NCI-H1436 (cell line): Measurements from ENCODE around the gene TLE5.
"Not testable (repeated sequence)": the region's sequence is repeated elsewhere in the genome, so short reads cannot be mapped to it uniquely, and the experiment has no call there.

ENCODE experiments used
- DNase-seq: peaks from one replicate; lab custom pipeline; 2025; lab: John Stamatoyannopoulos, UW

TLE5 gene

DNA sequence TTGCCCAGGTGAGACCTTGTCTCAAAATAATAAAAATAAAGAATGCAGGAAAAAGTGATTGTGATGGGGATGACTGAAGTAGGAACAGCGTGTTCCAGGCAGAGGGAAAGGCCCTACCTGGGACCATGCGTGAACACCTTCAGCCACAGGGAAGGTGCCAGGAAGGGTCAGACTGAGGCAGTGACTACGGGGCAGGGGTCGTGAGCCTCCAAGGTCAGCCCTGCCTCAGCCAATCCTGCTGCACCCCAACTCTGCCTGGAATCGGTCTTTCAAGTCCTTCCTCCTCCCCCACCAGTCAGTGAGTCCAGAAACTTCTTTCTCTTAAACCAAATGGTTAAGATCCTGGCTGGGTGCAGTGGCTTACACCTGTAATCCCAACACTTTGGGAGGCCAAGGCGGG is 17.1 kb downstream of the TLE5 start:
- no peak for DNase-seq

DNA sequence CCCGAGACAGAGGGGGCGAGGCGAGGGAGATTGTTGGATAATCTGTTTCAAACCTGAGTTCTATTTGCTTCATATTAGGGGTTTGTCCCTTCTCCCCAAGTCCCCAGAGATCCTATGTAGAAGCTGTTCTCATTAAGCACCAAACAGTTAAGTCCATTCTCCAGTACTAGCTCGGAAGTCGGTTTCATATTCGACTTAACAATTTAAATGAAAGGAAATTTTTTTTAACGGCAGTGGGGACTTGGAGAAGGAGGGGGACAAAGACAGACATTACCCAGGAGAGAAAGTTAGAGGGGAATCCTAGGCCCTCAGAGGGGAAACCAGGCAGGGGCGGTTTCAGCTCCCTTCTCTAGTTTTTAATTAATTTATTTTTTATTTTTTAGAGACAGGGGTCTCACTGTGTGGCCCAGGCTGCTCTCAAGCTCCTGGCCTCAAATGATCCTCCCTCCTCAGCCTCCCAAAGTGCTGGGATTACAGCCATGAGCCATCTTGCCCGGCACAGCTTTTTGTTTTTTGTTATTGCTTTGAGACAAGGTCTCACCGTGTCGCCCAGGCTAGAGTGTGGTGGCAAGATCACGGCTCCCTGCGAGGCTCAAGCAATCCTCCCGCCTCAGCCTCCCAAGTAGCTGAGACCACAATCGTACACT is 19.6 kb downstream of the TLE5 start:
- peak; percentile 71 for DNase-seq

DNA sequence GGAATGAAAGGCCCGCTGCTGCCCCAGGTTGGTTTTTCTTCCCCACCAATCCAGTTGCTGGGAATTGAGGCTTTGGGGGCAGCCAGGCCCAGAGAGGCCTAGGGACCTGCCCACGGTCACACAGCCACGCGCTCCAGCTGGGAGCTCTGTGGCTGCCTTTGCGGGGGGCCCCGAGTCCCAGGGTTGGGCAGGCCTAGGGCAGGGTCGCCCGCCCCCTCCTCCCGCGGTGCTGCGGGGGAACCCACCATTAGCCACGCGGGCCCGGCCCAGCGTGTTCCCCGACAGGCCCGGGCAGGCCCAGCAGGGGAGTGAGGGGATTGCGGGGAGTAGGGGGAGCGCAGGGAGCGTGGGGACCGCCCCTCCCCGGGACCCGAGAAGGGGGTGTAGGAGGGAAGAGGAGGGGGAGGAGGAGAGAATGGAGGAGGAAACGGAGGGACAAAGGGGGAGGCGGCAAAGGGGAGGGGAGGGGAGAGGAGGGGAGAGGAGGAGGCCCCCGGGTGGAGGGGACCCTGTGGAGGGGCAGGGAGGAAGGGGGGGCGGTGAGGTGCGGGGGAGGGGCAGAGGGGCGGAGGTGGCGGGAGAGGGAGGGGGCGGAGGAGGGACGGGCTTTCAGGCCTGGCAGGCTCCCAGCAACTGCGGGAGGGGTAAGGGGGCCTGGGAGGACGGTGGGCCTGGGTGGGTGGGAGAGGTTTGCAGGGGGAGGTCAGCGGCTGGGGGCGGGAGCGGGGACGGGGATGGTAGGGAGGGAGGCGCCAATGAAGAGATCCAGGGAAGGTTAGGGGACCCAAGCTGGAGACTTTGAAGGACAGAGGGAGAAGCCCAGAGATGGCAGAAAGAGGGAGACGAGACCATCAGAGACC is 20.3 kb downstream of the TLE5 start:
- peak; percentile 79 for DNase-seq

DNA sequence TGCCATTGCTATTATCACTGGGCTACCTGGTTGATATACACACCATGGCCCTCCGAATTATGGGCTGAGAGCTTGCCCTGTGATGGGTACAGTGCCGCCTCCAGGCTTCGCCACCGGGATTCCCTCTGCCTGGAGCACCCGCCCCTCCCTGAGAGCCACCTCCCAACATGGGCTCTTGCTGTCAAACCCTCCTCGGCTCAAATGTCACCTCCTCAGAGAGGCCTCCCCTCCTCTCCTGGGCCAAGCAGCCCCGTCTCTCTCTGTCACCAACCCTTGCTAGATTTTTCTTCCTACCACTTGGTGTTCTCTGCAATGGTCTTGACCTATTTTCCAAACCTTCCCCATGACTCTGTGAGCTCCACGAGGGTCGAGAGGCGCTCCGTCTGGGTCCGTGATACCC is 21.0 kb downstream of the TLE5 start:
- no peak for DNase-seq

DNA sequence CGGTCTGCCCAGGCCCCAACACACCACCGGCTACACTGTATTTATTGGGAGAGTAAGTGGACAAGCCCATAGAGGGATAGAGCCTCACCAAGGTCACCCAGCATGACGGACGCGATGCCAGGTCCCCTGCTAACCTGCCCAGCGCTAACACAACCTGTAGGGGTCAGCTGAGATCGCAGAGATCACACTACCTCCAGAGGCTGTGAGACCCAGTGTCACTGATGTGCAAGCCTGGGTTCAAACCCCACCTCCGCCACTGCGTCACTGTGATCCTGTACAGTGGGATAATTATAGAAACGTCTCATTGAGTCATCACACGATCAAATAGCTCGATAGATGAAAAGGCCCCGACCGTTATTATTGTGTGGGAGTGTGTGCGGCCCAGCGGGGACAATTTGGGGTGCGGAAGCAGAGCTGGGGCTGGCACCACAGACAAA is 22.6 kb downstream of the TLE5 start:
- DNase-seq: no peak

DNA sequence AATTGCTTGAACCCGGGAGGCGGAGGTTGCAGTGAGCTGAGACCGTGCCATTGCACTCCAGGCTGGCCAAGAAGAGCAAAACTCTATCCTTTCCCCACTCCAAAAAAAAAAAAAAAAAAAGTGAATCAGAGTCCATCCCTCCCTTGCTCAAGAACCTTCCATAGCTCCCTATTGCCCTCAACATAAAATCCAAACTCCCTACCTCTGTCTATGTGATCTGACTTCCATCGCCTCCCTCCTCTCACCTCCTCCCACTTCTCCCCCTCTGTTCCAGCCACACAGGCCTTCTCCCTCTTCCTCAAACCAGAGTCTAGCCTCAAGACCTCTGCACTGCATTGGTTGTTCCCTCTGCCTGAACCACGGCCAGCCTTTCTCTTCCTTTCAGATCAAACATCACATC is 23.2 kb downstream of the TLE5 start:
- no peak for DNase-seq

DNA sequence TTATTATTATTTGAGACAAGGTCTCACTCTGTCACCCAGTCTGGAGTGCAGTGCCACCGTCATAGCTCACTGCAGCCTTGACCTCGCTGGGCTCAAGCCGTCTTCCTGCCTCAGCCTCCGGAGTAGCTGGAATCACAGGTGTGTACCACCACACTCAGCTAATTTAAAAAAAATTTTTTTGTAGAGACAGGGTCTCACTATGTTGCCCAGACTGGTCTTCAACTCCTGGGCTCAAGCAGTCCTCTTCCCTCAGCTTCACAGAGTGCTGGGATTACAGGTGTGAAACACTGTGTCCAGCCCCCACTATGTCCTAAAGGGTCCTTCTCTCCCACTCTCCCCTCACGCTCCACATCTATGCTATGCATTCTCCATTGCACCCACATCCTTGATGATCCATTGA is 24.1 kb downstream of the TLE5 start:
- no peak for DNase-seq

DNA sequence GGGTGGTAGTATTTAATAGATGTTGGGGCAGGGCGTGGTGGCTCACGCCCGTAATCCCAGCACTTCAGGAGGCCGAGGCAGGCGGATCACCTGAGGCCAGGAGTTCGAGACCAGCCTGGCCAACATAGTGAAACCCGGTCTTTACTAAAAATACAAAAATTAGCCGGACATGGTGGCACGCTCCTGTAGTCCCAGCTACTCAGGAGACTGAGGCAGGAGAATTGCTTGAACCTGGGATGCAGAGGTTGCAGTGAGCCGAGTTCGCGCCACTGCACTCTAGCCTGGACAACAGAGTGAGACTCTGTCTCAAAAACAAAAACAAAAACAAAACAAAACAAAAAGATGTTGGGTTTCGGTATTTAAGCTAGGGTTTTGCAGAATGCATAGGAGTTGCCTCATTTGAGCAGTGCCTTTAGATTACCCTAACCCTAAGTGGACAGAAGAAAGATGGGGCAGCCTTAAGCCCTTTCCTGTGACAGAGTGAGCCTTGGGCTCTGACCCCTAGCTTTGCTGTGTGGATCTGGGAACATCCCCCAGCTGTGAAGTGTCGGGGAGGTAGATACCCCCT is 25.2 kb downstream of the TLE5 start:
- DNase-seq: not testable (repeated sequence)

DNA sequence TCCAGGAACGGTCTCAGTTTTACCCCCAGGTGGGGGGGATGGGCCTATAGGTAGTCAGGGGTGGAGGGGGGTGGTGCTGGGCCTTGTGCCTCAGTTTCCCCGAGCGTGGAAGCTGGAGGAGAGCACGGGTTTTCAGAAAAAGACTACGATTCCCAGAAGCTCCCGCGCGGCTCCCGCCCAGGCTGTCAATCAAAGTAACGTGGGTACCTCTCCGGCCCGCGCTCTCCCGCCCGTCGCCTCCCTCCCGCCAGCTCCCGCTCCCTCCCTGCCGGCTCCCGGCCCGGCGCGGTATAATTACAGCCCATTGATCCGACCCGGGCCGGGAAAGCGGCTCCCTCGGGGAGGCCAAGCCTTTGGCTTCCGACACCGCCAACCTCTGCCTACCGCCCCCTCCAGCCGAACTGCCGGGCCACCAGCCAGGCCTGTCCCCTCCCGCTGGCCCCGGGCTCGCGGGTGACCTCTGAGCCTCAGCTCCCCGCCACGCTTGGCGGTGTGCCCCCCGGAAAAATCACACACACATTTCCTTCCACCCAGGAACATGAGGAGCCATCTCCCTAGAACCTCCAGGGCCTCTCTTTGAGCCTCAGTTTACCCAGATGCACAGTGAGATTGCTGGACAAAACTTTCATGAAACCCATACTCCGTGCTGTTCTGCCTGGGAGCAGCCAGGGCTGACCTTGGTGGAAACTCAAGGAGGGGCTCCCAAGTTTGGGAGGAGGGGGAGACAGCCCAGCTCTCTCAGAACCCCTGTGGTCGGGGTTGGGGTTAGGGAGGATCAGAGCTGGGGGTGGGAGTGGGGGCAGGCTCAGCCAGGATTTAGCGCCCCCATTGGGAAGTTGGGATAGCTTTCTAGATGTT is 25.9 kb downstream of the TLE5 start:
- DNase-seq: peak; percentile 95

DNA sequence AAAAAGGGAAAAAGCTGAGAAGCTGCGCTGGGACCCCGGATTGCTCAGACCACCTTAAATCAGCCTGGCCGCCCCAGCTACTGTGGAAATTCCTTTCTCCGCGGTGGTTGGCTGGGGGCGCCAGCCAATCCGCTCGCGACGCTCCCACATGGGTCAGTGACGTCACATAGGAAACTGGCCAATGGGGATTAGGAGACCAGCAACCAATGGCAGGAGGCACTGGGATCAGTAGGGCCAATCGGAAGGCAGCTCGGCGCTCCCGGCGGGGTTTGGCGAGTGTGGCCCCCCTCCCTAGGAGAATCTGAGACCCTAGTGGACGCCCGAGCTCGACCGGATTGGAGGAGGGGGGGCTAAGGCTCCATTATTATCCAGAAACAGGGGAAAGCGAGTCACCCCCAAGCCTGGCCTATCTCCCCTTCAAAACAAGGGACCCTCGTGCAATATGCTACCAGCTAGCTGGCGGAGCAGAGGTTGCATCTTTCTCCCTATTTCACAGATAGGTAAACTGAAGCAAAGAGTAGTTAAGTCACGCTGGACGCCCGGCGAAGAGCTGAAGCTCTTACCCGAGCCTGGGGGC is 26.7 kb downstream of the TLE5 start:
- DNase-seq: peak; percentile 99

DNA sequence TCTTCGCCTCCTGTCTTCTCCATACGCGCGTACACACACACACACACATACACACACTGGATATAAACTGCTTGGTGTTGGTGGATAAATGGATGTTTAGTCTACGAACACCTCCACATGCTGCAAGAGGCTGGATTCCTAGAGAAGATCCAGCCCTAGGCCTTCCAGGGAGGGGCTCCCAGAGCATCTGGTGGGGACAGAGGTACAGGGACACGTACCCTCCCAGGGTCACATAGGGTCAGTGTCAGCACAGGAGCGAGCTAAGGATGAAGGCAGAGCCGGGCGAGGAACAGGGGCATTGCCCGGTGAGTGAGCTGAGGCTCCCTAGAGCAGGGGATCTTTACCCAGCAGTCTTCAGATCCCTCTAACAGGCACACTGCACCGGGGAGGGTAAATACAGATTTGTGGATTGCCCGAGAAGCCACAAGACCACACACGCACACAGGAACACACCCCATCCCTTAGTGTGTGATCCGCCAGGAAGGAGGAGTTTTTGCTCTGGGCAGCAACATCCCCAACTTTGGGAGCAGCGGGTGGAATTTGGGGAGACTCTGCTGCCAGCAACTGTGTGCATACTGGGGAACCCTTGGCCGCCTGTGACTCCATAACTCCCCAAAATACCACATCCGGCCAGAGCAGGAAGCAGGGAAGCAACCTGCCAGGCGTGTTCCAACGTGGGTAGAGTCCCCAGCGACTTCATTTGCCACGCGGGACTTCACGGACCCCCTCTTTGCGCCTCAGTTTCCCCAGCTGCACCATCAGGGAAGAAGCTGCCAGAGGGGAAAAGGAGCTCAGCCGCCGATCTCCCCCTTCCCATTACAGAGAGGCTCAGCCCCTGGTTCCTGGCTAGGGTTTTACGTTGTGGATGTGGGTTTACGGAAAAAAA is 27.4 kb downstream of the TLE5 start:
- no peak for DNase-seq

DNA sequence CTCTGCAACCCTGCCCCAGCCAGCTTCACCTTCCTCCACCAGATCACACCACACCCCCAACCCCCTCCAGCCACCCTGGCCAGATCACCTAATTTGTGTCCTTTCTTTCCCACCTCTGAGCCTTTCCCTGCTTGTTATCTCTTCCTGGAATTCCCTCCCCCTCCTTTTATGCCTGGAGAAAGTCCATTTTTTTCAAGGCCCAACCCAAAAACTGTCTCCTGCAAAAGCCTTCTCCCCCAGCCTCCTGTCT is 28.0 kb downstream of the TLE5 start:
- DNase-seq: no peak

DNA sequence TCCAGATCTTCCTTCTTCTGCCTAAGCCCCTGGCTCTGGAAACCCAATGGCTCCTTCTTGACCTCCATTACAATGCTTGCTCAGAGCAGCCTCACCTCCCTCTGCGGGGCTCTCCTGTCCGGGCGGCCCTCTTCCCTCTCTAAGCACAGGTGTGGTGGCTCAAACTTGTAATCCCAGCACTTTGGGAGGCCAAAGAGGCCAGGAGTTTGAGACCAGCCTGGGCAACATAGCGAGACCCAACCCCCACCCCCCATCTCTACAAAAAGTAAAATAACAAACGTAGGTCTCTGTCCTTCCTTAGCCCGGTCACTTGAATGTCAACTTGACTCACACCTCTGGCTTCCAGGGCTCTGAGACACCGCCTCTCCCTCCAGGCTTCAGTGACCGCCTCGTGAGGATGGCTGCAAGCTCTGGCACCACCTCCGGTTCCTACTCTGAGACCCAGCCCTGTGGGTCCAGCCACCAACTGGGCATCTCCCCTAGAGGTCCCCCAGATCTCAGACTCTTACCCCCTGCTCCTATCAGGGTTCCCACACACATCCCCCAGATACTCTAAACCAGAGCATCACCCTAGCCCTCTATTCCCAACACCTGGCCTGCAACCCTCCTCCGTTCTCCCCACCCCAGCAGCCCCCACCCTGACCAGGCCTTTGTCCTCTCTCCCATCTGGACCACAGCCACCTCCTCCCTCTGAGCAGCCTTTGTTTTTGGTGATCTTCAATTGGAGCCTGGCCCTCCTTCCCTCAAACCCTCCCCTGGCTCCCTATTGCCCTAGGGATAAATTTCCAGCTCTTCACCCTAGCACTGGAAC is 28.5 kb downstream of the TLE5 start:
- DNase-seq: no peak

DNA sequence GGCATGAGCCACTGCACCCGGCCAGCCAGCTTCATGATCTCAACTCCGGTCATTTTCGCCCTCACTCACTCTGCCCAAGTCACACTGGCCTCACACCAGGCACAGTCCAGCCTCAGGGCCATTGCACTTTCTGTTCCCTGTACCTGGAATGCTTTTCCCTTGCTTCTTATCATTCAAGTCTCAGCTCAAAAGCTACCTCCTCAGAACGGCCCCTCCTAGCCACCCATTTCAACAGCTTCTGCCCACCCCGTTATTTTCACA is 30.8 kb downstream of the TLE5 start:
- DNase-seq: no peak

DNA sequence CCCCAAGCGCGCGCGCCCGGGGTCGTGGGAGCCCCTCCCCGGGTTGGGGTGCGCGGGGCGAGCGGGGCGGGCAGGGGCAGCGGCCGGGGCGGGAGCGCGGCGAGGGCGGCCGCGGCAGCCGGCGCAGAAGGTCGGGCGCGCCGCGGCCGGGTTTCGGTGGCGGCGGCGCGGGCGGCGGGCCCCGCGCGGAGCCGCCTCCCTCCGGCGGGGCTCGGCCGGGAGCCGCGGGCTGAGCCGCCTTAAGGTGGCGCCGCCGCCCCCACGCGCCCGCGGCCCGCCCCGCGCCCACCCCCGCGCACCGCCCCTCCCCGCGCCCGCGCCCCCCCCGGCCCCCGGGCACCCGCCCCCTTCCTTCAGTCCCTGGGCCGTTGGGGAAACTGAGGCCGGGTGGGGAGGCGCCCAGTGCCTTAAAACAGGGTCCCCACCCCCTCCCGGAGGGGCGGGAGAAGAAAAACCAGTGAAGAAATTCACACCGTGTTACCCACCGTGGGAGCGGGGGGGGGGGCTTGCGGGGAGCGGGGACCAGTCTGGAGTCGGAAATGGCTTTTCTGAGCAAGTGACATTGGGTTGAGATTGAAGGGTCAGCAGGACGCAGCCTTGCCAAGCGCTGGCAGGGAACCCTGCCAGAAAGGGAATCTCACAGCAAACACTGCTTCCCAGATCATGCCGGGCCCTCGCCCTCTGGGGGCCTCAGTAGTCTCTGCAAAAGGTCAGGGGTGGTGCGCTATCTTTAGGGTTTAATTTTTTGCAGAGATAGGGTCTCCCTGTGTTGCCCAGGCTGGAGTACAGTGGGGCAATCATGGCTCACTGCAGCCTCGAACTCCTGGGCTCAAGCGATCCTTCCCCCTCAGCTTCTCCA is 33.0 kb downstream of the TLE5 start, which contains the start of gene TLE2:
TLE2 (minus strand) TSS at position 216 of the 859 bp plus-strand sequence. CDS start 376 bp downstream, outside the sequence.
- no peak for DNase-seq

DNA sequence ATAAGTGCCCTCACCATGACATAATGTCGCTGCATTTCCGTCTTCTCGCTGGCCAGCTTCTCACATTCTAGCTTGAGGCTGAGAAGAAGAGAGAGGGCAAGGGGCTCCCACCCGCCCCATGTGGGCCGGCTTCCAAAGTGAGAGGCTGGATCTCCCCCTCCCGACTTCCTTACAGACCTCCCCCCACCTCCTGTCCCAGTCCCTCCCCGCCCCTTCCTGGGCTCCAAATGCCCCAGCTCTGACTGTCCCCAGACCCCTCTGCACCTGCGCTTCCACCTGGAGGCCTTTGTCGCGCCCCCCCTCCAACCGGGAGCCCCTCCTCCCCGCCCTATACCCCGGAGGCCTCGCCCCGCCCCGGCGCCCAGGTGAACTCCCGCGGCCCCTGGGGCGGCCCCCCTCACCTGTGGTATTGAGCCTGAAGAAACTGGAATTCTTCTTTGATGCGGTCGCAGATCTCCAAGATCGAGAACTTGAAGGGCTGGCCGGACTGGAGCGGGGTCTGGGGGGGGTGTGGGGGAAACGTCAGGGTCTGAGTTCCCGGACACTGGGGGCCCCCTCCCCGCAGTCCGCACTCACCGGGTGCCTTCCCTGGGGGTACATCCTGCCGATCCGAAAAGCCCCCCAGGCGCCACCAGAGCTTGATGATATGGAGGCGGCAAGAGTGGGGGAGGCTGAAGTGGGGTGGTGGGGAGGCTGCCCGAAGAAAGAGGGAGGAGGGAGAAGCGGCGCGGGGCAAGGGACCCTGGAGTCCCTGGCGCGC is 33.8 kb downstream of the TLE5 start:
- DNase-seq: no peak

DNA sequence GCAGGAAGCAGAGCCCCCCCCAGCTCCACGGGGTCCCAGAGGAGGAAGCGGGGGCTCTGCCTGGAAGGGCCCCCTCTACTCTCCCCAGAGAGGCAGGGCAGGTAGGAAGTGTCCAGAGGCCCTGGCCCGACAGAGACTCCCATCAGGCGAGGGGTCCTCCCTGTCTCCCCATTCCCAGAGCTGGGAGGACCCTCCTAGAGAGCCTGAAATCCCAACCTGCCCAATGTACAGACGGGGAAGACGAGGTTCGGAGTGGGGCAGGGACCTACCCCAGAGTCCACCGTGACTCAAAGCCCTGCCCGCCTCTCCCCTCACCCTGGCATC is 34.4 kb downstream of the TLE5 start:
- no peak for DNase-seq

DNA sequence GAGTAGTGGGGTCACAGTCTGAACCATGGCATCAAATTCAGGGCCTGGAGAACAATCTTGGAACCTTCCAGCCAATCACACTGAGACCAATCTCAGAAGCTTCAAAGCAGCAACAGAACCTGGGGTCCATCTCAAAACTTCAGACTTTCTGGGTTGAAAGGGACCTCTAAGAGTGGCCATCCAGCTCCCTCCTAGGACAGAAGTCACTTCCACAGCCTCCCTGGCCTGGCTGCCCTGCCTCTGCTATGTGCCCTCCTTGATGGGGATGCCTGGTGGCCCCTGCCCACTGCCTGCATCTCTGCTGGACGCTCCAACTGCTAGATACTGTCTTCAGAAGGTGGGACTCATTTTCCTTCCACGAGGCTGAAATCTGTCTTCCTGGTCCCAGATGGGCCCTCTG is 35.0 kb downstream of the TLE5 start:
- DNase-seq: no peak

DNA sequence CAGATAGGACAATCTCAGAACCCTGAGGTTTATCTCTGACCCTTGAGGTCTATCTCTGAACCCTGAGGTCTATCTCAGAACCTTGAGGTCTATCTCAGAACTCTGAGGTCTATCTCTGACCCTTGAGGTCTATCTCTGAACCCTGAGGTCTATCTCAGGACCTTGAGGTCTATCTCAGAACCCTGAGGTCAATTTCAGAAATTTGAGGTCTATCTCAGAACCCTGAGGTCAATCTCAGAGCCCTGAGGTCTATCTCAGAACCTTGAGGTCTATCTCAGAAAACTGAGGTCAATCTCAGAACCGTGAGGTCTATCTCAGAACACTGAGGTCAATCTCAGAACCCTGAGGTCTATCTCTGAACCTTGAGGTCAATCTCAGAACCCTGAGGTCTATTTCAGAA is 35.5 kb downstream of the TLE5 start:
- no peak for DNase-seq
